Hepatocyte (in vitro differentiated cells): ENCODE data around the gene RNF34. TPM values are rescaled to one million over a fixed set of nuclear protein-coding genes. Genes with fewer than 3 reads are reported as not detected.

Experiments
- DNase-seq: peaks from one replicate; pipeline ENCODE4 v3.0.0-alpha.2; 2016; ENCODE audit warnings: low spot score
- H2AFZ ChIP-seq: fragments of 200-600 bp; sonication (generic); 2 replicates; pipeline ENCODE4 v1.6.0; 2016; ENCODE audit warnings: antibody characterized with exemption, mild to moderate bottlenecking
- H3K27ac ChIP-seq: fragments of 200-600 bp; sonication (generic); 2 replicates; pipeline ENCODE4 v1.5.1; 2016; ENCODE audit warnings: mild to moderate bottlenecking
- H3K27me3 ChIP-seq: fragments of 200-600 bp; sonication (generic); 2 replicates; pipeline ENCODE4 v1.6.1; 2016
- H3K36me3 ChIP-seq: fragments of 200-600 bp; sonication (generic); replicated peaks from 2 replicates; pipeline ENCODE4 v1.5.1; 2016; ENCODE audit warnings: low read depth; ENCODE audit not compliant: insufficient read depth
- H3K4me1 ChIP-seq: fragments of 200-600 bp; sonication (generic); 2 replicates; pipeline ENCODE4 v1.5.1; 2016; ENCODE audit warnings: mild to moderate bottlenecking, moderate library complexity; ENCODE audit not compliant: insufficient read depth
- H3K4me2 ChIP-seq: fragments of 200-600 bp; sonication (generic); 2 replicates; pipeline ENCODE4 v1.6.0; 2016
- H3K4me3 ChIP-seq: fragments of 200-600 bp; sonication (generic); 2 replicates; pipeline ENCODE4 v1.5.1; 2016; ENCODE audit warnings: mild to moderate bottlenecking
- H3K79me2 ChIP-seq: fragments of 200-600 bp; sonication (generic); 2 replicates; pipeline ENCODE4 v1.6.0; 2017; ENCODE audit warnings: mild to moderate bottlenecking
- H3K9me2 ChIP-seq: fragments of 200-600 bp; sonication (generic); replicated peaks from 2 replicates; pipeline ENCODE4 v1.6.0; 2017; ENCODE audit warnings: mild to moderate bottlenecking; ENCODE audit not compliant: insufficient read depth
- H3K9me3 ChIP-seq: fragments of 200-600 bp; sonication (generic); 2 replicates; pipeline ENCODE4 v1.5.1; 2016; ENCODE audit warnings: low read depth, mild to moderate bottlenecking
- H4K20me1 ChIP-seq: fragments of 200-600 bp; sonication (generic); 2 replicates; pipeline ENCODE4 v1.6.0; 2016; ENCODE audit warnings: mild to moderate bottlenecking; ENCODE audit not compliant: insufficient read depth, poor library complexity, severe bottlenecking
- EZH2 ChIP-seq: fragments of 200-600 bp; sonication (generic); IDR thresholded peaks from 2 replicates; pipeline ENCODE4 v1.6.1; 2016; ENCODE audit warnings: antibody characterized with exemption, mild to moderate bottlenecking, borderline replicate concordance
- EZH2phosphoT487 ChIP-seq: fragments of 200-600 bp; sonication (generic); IDR thresholded peaks from one replicate; pipeline ENCODE4 v1.6.1; 2018; ENCODE audit warnings: antibody characterized with exemption, mild to moderate bottlenecking, low read depth, moderate library complexity; ENCODE audit not compliant: unreplicated experiment, severe bottlenecking
- WGBS: methylation state at CpG from one replicate; pipeline ENCODE4 v1.1.6; 2016; ENCODE audit warnings: low lambda C conversion rate; ENCODE audit errors: missing lambda C conversion rate; 5-methylcytosine and 5-hydroxymethylcytosine counted together
- polyA plus RNA-seq: library from polyadenylated mRNA; unstranded; fragments of >200 nt; fragmentation: Nextera tagmentation; extraction: Ambion mirVana; gene quantifications from 2 replicates; pipeline ENCODE4 v1.2.1, GENCODE V29; 2016
- total RNA-seq: library from RNA; depleted of rRNA; stranded (reverse); fragments of >200 nt; gene quantifications from 2 replicates; pipeline ENCODE4 v1.2.3, GENCODE V29; 2014
- TF ChIP-seq, protein P1 (sequence below): fragments of 200-600 bp; sonication (generic); IDR thresholded peaks from 2 replicates; pipeline ENCODE4 v1.5.1; 2016; ENCODE audit warnings: antibody characterized with exemption, mild to moderate bottlenecking; ENCODE audit not compliant: poor library complexity

The RNF34 gene
- total and polyA plus RNA-seq, 2 experiments from 2014 or later, result 37.0 to 42.2 TPM

DNA sequence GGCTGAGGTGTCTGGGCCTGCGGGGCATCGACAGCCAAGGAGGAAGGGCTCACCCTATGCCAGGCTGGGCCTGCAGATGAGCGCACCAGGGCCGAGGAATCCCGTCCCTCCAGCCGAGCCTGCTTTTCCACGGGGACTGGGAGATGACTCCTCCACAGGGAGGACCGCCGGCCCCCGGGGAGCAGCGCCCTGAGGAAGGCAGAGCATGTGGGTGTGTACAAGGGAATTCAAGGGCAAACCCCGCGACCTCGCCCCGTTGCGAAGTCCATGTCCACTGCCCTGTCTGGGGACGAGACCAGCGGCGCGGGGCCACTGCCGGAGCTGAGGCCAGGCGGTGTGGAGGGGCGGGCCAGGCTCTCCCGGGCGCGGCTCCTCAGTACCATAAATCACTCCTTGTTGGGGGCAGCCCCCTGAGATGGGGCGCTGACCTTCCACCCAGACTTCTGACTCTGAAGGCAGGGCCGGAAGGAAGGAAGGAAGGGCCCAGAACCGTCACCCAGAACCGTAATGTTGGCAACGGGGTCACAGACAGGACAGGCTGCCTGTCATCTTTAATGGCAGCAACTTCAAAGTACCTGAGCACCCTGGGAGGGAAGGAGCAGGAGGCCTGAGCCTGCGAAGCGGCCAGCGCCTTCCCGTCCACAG is 52.5 kb downstream of the RNF34 start:
- H3K36me3 ChIP-seq, result no peaks in the 10 kb centered on the region
- DNase-seq, result peak; percentile 33
- H3K4me2 ChIP-seq, result peak overlapping the region; percentile 37
- H3K27ac ChIP-seq, result peak overlapping the region; percentile 40
- H2AFZ ChIP-seq, result no peak overlapping the region
- no peak for TF ChIP-seq EZH2phosphoT487
- no peak for TF ChIP-seq EZH2
- TF ChIP-seq, protein P1, sequence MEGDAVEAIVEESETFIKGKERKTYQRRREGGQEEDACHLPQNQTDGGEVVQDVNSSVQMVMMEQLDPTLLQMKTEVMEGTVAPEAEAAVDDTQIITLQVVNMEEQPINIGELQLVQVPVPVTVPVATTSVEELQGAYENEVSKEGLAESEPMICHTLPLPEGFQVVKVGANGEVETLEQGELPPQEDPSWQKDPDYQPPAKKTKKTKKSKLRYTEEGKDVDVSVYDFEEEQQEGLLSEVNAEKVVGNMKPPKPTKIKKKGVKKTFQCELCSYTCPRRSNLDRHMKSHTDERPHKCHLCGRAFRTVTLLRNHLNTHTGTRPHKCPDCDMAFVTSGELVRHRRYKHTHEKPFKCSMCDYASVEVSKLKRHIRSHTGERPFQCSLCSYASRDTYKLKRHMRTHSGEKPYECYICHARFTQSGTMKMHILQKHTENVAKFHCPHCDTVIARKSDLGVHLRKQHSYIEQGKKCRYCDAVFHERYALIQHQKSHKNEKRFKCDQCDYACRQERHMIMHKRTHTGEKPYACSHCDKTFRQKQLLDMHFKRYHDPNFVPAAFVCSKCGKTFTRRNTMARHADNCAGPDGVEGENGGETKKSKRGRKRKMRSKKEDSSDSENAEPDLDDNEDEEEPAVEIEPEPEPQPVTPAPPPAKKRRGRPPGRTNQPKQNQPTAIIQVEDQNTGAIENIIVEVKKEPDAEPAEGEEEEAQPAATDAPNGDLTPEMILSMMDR, result no peak
- no peaks in the 10 kb centered on the region for H4K20me1 ChIP-seq
- 82% methylated on average over 27 of the region's 35 CpGs for WGBS
- H3K27me3 ChIP-seq, result no peaks in the 10 kb centered on the region
- peaks cover 23% of the 10 kb centered on the region for H3K79me2 ChIP-seq
- no peaks in the 10 kb centered on the region for H3K9me3 ChIP-seq
- H3K4me3 ChIP-seq, result no peak overlapping the region
- no peaks in the 10 kb centered on the region for H3K9me2 ChIP-seq
- peaks cover 6% of the 10 kb centered on the region for H3K4me1 ChIP-seq

GRCh38 chr12:121452985-121453360 is 53.1 kb downstream of the RNF34 start:
- Histone ChIP-seq H3K4me2 (no peak overlapping the region), H3K79me2 (peaks cover 27% of the 10 kb centered on the region), H3K4me1 (peaks cover 6% of the 10 kb centered on the region), H3K4me3 (no peak overlapping the region), H3K27me3 (no peaks in the 10 kb centered on the region), H4K20me1 (no peaks in the 10 kb centered on the region), H3K27ac (no peak overlapping the region), H3K36me3 (no peaks in the 10 kb centered on the region), H3K9me3 (no peaks in the 10 kb centered on the region), H2AFZ (no peak overlapping the region), H3K9me2 (no peaks in the 10 kb centered on the region)
- no peak for DNase-seq
- WGBS, result over 99% methylated on average over 23 of the region's 39 CpGs
- TF ChIP-seq EZH2phosphoT487, result no peak
- no peak for TF ChIP-seq EZH2

DNA sequence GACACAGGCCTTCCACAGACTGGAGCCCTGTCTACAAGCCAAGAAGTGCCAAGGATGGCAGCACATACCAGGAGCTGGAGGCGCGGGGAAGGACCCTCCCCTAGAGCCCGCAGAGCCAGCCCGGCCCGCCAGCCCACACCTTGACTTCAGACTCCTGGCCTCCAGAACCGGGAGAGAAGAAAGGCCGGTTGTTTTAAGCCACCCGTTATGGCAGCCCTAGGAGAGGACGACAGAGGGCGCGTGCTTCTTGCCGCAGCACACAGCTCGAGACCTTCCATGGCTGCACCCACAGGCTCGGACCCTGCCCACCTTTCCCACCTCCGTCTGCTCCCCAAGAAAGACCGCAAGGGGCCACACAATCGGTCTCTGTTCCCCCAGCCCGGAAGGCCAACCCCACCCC is 53.7 kb downstream of the RNF34 start:
- H3K4me3 ChIP-seq, result no peak overlapping the region
- H3K36me3 ChIP-seq, result no peaks in the 10 kb centered on the region
- H3K9me2 ChIP-seq, result no peaks in the 10 kb centered on the region
- peaks cover 6% of the 10 kb centered on the region for H3K4me1 ChIP-seq
- no peak overlapping the region for H2AFZ ChIP-seq
- H3K27me3 ChIP-seq, result no peaks in the 10 kb centered on the region
- H3K9me3 ChIP-seq, result no peaks in the 10 kb centered on the region
- TF ChIP-seq EZH2phosphoT487 (no peak), EZH2 (no peak)
- TF ChIP-seq, protein P1, result no peak
- H3K79me2 ChIP-seq, result peaks cover 34% of the 10 kb centered on the region
- H3K27ac ChIP-seq, result no peak overlapping the region
- WGBS, result 95% methylated on average over 17 of the region's 18 CpGs
- H4K20me1 ChIP-seq, result no peaks in the 10 kb centered on the region
- no peak for DNase-seq
- H3K4me2 ChIP-seq, result no peak overlapping the region

- DNase-seq, result no peak
- no peaks in the 10 kb centered on the region for H4K20me1 ChIP-seq
Measured at GRCh38 chr12:121454921-121455320, 55.0 kb downstream of the RNF34 start.

More at GRCh38 chr12:121454921-121455320, 55.0 kb downstream of the RNF34 start:
- Histone ChIP-seq H3K79me2 (peaks cover 40% of the 10 kb centered on the region), H3K4me1 (peaks cover 6% of the 10 kb centered on the region), H3K27ac (no peak overlapping the region), H3K36me3 (no peaks in the 10 kb centered on the region), H3K9me2 (no peaks in the 10 kb centered on the region), H3K4me3 (no peak overlapping the region), H3K27me3 (no peaks in the 10 kb centered on the region), H3K4me2 (no peak overlapping the region), H2AFZ (no peak overlapping the region), H3K9me3 (no peaks in the 10 kb centered on the region)
- 94% methylated on average over 6 of the region's 6 CpGs for WGBS
- TF ChIP-seq EZH2 (no peak), EZH2phosphoT487 (no peak)
- TF ChIP-seq, protein P1, result no peak
